Prostate gland (tissue), 2 donors: ENCODE results near the gene TAAR1. TPM values are rescaled to one million over a fixed set of nuclear protein-coding genes. Genes with fewer than 3 reads are reported as not detected.

Experiments used
- DNase-seq: peaks from one replicate; pipeline ENCODE4 v3.0.0-alpha.2; 2019; ENCODE audit warnings: low spot score
- H3K27ac ChIP-seq, 2 donors: fragments of 200-600 bp; sonication (generic); 2 replicates each; pipeline ENCODE4 v1.5.1; 2017 to 2019
- H3K27me3 ChIP-seq: fragments of 200-600 bp; sonication (generic); replicated peaks from 2 replicates; pipeline ENCODE4 v1.5.1; 2019; ENCODE audit not compliant: insufficient read depth
- H3K36me3 ChIP-seq, 2 donors: fragments of 200-600 bp; sonication (generic); 1 replicate in 1 of 2; 2 replicates in 1 of 2; pipeline versions ENCODE4 v1.5.1 to v1.8.1; 2017 to 2019
- H3K4me1 ChIP-seq: fragments of 200-600 bp; sonication (generic); replicated peaks from 2 replicates; pipeline ENCODE4 v1.5.1; 2019
- H3K4me3 ChIP-seq, 2 donors: fragments of 200-600 bp; sonication (generic); 2 replicates each; pipeline ENCODE4 v1.5.1; 2017 to 2019
- H3K9me3 ChIP-seq: fragments of 200-600 bp; sonication (generic); 2 replicates; pipeline ENCODE4 v1.5.1; 2017
- CTCF ChIP-seq, 4 experiments: fragments of 200-600 bp in 2 of 4; fragments of 450-650 bp in 2 of 4; sonication (generic) in 2 of 4; IDR thresholded peaks; 1 replicate in 3 of 4; 2 replicates in 1 of 4; pipeline ENCODE4 v1.5.1; 2016 to 2019; ENCODE audit warnings: antibody characterized with exemption in 4 of 4, mild to moderate bottlenecking in 2 of 4, moderate library complexity in 2 of 4
- POLR2A ChIP-seq: fragments of 450-650 bp; IDR thresholded peaks from one replicate; pipeline ENCODE4 v1.6.1; 2016; ENCODE audit warnings: antibody characterized with exemption, mild to moderate bottlenecking
- POLR2AphosphoS5 ChIP-seq: sonication (generic); formaldehyde crosslinking; IDR thresholded peaks from one replicate; pipeline ENCODE4 v1.6.1; 2017; ENCODE audit warnings: antibody characterized with exemption
- WGBS: methylation state at CpG from one replicate; pipeline ENCODE4 v1.1.5; 2018; 5-methylcytosine and 5-hydroxymethylcytosine counted together
- intact Hi-C: fragments of 100-400 bp; cut with DNase I; formaldehyde crosslinking; loops from one replicate; pipeline ENCODE4 v1.14.2; 2022
- total RNA-seq, 2 donors: library from RNA; depleted of rRNA; stranded (reverse); fragments of >200 nt; gene quantifications; one replicate each; pipeline ENCODE4 v1.1.0, GENCODE V29; 2016

TAAR1 gene
- total RNA-seq, 2 donors from 2014 or later = not detected

- 0% methylated on average over 1 of the region's 1 CpG for WGBS
- intact Hi-C loops = no loop called here
- no peak for TF ChIP-seq POLR2AphosphoS5
- no peak for TF ChIP-seq POLR2A
- TF ChIP-seq CTCF (IDR thresholded peaks at IDR 0.05) = no peak
Measured at GRCh38 chr6:132698608-132699007, 39.6 kb upstream of the TAAR1 start.

GRCh38 chr6:132695773-132696172 lies 36.8 kb upstream of the TAAR1 start:
- Histone ChIP-seq H3K27me3 (no peaks in the 10 kb centered on the region), H3K27ac (no peak overlapping the region), H3K9me3 (no peaks in the 10 kb centered on the region), H3K36me3 (no peaks in the 10 kb centered on the region), H3K4me1 (no peaks in the 10 kb centered on the region), H3K4me3 (no peak overlapping the region)
- DNase-seq = no peak
- WGBS = 76% methylated on average over 1 of the region's 1 CpG
- TF ChIP-seq POLR2A = no peak
- no peak for TF ChIP-seq CTCF (IDR thresholded peaks at IDR 0.05)
- no peak for TF ChIP-seq POLR2AphosphoS5
- intact Hi-C loops = no loop called here

More at GRCh38 chr6:132698608-132699007, 39.6 kb upstream of the TAAR1 start:
- Histone ChIP-seq H3K4me3 (no peak overlapping the region), H3K36me3 (no peaks in the 10 kb centered on the region), H3K27ac (no peak overlapping the region), H3K27me3 (no peaks in the 10 kb centered on the region), H3K4me1 (no peaks in the 10 kb centered on the region), H3K9me3 (no peaks in the 10 kb centered on the region)
- no peak for DNase-seq

GRCh38 chr6:132693478-132693877 lies 34.5 kb upstream of the TAAR1 start:
- no peaks in the 10 kb centered on the region for H3K4me1 ChIP-seq
- TF ChIP-seq POLR2AphosphoS5 = peak; percentile 27
- no peak for TF ChIP-seq POLR2A
- TF ChIP-seq CTCF (IDR thresholded peaks at IDR 0.05) = no peak
- intact Hi-C loops = no loop called here
- no peak overlapping the region for H3K27ac ChIP-seq
- WGBS = 84% methylated on average over 3 of the region's 3 CpGs
- no peaks in the 10 kb centered on the region for H3K9me3 ChIP-seq
- no peaks in the 10 kb centered on the region for H3K27me3 ChIP-seq
- no peak overlapping the region for H3K4me3 ChIP-seq
- no peaks in the 10 kb centered on the region for H3K36me3 ChIP-seq
- DNase-seq = peak; percentile 21

GRCh38 chr6:132690678-132691077 lies 31.7 kb upstream of the TAAR1 start:
- DNase-seq = no peak
- no peak for TF ChIP-seq POLR2A
- no peak for TF ChIP-seq POLR2AphosphoS5
- TF ChIP-seq CTCF (IDR thresholded peaks at IDR 0.05) = no peak
- Histone ChIP-seq H3K9me3 (no peaks in the 10 kb centered on the region), H3K36me3 (no peaks in the 10 kb centered on the region), H3K4me1 (no peaks in the 10 kb centered on the region), H3K4me3 (no peak overlapping the region), H3K27ac (no peak overlapping the region), H3K27me3 (no peaks in the 10 kb centered on the region)
- WGBS = 74% methylated on average over 4 of the region's 4 CpGs
- intact Hi-C loops = no loop called here

GRCh38 chr6:132687306-132687705 lies 28.3 kb upstream of the TAAR1 start:
- no peaks in the 10 kb centered on the region for H3K27me3 ChIP-seq
- WGBS = 53% methylated on average over 5 of the region's 5 CpGs
- TF ChIP-seq POLR2AphosphoS5 = no peak
- no peak for TF ChIP-seq CTCF (IDR thresholded peaks at IDR 0.05)
- no peak for TF ChIP-seq POLR2A
- no peak for DNase-seq
- H3K27ac ChIP-seq = no peak overlapping the region
- no peaks in the 10 kb centered on the region for H3K4me1 ChIP-seq
- no peaks in the 10 kb centered on the region for H3K36me3 ChIP-seq
- intact Hi-C loops = no loop called here
- no peaks in the 10 kb centered on the region for H3K9me3 ChIP-seq
- no peak overlapping the region for H3K4me3 ChIP-seq
